Activated T-helper 1 cell treated with anti-CD3 and anti-CD28 coated beads, Interleukin-12 subunit alpha, Interleukin-12 subunit beta, Interleukin-2, Interleukin-4 antibody, amounts not matched to agents 30 ng/mL and 10 ng/mL and 1 ng/mL, durations not matched to agents 14 hours and 24 hours and 36 hours (primary cell): Measurements from ENCODE around the gene VAV3. TPM values are rescaled to one million over a fixed set of nuclear protein-coding genes. Genes with fewer than 3 reads are reported as not detected.
"Not testable (repeated sequence)": the region's sequence is repeated elsewhere in the genome, so short reads cannot be mapped to it uniquely, and the experiment has no call there.

Experiments used
- DNase-seq: peaks from one replicate; pipeline ENCODE4 v3.0.0; 2021; ENCODE audit warnings: low spot score
- H3K27ac Mint-ChIP-seq: one replicate; pipeline ENCODE4 v1.8.0; 2021; ENCODE audit warnings: mild to moderate bottlenecking, mixed read lengths
- H3K27me3 Mint-ChIP-seq: one replicate; pipeline ENCODE4 v1.8.0; 2022; ENCODE audit warnings: mild to moderate bottlenecking, moderate library complexity, mixed read lengths; ENCODE audit not compliant: insufficient read depth
- H3K36me3 Mint-ChIP-seq: one replicate; pipeline ENCODE4 v1.8.0; 2021; ENCODE audit warnings: low read depth, mixed read lengths
- H3K4me1 Mint-ChIP-seq: one replicate; pipeline ENCODE4 v1.8.0; 2021; ENCODE audit warnings: low read depth, mixed read lengths
- H3K4me3 Mint-ChIP-seq: one replicate; pipeline ENCODE4 v1.8.0; 2021; ENCODE audit warnings: mild to moderate bottlenecking, moderate library complexity, mixed read lengths
- H3K9me3 Mint-ChIP-seq: one replicate; pipeline ENCODE4 v1.8.0; 2021; ENCODE audit warnings: mixed read lengths
- intact Hi-C: fragments of 100-400 bp; cut with micrococcal nuclease; formaldehyde crosslinking; loops from one replicate; pipeline ENCODE4 v1.15.1; 2024
- total RNA-seq: library from RNA; stranded (reverse); gene quantifications from 2 replicates; pipeline ENCODE4 v1.2.3, GENCODE V29; 2022

The VAV3 gene
- total RNA-seq, 1 donor from 2014 or later = 5.3 TPM

DNA sequence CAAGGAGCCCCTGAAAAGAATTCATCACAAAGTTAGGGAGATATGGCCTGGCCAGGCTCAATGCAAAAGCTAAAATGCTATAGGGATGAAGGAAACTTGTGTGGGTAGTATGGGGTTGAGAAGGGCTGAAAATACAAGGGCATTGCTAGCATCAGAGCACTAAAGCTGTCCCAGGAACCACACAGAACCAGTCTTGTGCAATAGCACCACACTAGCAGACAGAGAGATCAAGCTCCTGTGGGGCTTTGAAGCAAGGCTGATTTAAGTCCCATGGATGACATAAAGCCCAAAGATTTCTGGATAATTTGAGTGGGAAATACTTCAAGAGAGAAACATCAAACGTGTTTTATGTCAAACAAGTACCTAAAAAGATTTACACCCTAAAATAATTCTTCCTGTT lies 97.1 kb downstream of the VAV3 start:
- H3K36me3 Mint-ChIP-seq = no peaks in the 10 kb centered on the region
- DNase-seq = no peak
- intact Hi-C loops = no loop called here

DNA sequence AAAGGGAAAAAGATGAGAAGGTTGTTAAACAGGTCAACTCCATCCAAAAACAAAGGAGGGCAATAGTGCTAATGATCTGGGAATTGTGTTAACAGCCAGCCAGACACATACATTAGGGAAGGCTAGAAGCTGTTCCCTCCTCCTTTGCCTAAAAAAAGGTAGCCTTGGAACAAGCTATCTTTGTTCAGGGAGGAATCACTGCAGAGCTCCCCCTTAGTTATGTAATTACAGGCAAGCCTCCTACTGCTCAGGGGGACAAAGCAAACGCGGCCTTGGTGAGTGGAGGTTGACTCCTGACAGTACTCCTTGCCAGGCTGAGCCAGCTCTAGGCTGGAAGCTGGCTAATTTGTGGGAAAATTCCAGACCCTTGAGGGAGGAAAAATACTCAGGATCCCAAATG lies 97.6 kb downstream of the VAV3 start:
- Mint-ChIP-seq H3K4me3 (no peak overlapping the region), H3K27me3 (no peaks in the 10 kb centered on the region), H3K4me1 (peaks cover 21% of the 10 kb centered on the region), H3K27ac (no peak overlapping the region), H3K9me3 (peaks cover 2% of the 10 kb centered on the region), H3K36me3 (no peaks in the 10 kb centered on the region)
- DNase-seq = no peak
- intact Hi-C loops = no loop called here

More for the DNA sequence above, 97.1 kb downstream of the VAV3 start:
- no peak overlapping the region for H3K27ac Mint-ChIP-seq
- H3K9me3 Mint-ChIP-seq = no peaks in the 10 kb centered on the region
- H3K27me3 Mint-ChIP-seq = no peaks in the 10 kb centered on the region
- peaks cover 20% of the 10 kb centered on the region for H3K4me1 Mint-ChIP-seq
- H3K4me3 Mint-ChIP-seq = no peak overlapping the region

GRCh38 chr1:107866870-107867269 lies 98.1 kb downstream of the VAV3 start:
- intact Hi-C loops = no loop called here
- Mint-ChIP-seq H3K36me3 (no peaks in the 10 kb centered on the region), H3K4me3 (no peak overlapping the region), H3K4me1 (peaks cover 25% of the 10 kb centered on the region), H3K27me3 (no peaks in the 10 kb centered on the region), H3K9me3 (peaks cover 7% of the 10 kb centered on the region), H3K27ac (no peak overlapping the region)
- DNase-seq = no peak

GRCh38 chr1:107865627-107866026 lies 99.4 kb downstream of the VAV3 start:
- Mint-ChIP-seq H3K9me3 (peaks cover 15% of the 10 kb centered on the region), H3K27me3 (no peaks in the 10 kb centered on the region), H3K36me3 (no peaks in the 10 kb centered on the region), H3K4me1 (peaks cover 25% of the 10 kb centered on the region), H3K27ac (no peak overlapping the region), H3K4me3 (no peak overlapping the region)
- intact Hi-C loops = no loop called here
- no peak for DNase-seq

GRCh38 chr1:107863342-107863741 lies 101.6 kb downstream of the VAV3 start:
- H3K4me3 Mint-ChIP-seq = no peak overlapping the region
- H3K9me3 Mint-ChIP-seq = peaks cover 15% of the 10 kb centered on the region
- no peaks in the 10 kb centered on the region for H3K36me3 Mint-ChIP-seq
- intact Hi-C loops = no loop called here
- peaks cover 25% of the 10 kb centered on the region for H3K4me1 Mint-ChIP-seq
- no peak overlapping the region for H3K27ac Mint-ChIP-seq
- peaks cover 2% of the 10 kb centered on the region for H3K27me3 Mint-ChIP-seq
- no peak for DNase-seq

- Mint-ChIP-seq H3K27ac (no peak overlapping the region), H3K27me3 (peaks cover 2% of the 10 kb centered on the region), H3K4me3 (no peak overlapping the region), H3K4me1 (peaks cover 25% of the 10 kb centered on the region), H3K36me3 (no peaks in the 10 kb centered on the region), H3K9me3 (peaks cover 15% of the 10 kb centered on the region)
- intact Hi-C loops = no loop called here
- DNase-seq = no peak
These were observed 102.9 kb downstream of the VAV3 start for GRCh38 chr1:107862064-107862463.

- no peak overlapping the region for H3K4me3 Mint-ChIP-seq
- peaks cover 2% of the 10 kb centered on the region for H3K27me3 Mint-ChIP-seq
- peaks cover 15% of the 10 kb centered on the region for H3K9me3 Mint-ChIP-seq
- no peak for DNase-seq
- peaks cover 13% of the 10 kb centered on the region for H3K4me1 Mint-ChIP-seq
- no peaks in the 10 kb centered on the region for H3K36me3 Mint-ChIP-seq
- intact Hi-C loops = no loop called here
- H3K27ac Mint-ChIP-seq = no peak overlapping the region
These were observed 106.7 kb downstream of the VAV3 start for GRCh38 chr1:107858323-107858722.

DNA sequence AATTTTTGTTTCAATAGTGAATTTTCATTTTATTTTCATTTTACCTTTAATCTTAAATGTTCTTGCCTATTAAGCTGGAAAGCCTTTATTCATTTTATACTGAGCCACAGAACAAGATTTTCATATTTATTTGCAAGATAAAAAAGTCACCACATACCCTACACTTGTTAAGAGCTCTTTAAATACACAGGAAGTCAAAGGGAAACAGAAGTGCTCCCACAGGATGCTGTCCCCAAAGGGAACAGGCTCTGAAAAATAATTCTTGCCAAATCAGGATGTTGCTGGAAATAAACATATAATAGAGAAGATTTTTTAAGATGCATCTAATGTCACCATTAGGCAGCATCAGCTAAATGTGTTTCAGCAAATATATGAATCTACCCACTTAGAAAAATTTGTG lies 113.6 kb downstream of the VAV3 start:
- Mint-ChIP-seq H3K27me3 (peaks cover 3% of the 10 kb centered on the region), H3K36me3 (no peaks in the 10 kb centered on the region), H3K4me3 (no peak overlapping the region), H3K4me1 (no peaks in the 10 kb centered on the region), H3K27ac (no peak overlapping the region), H3K9me3 (no peaks in the 10 kb centered on the region)
- DNase-seq = no peak
- intact Hi-C loops = no loop called here

- H3K4me3 Mint-ChIP-seq, H3K9me3 Mint-ChIP-seq, H3K36me3 Mint-ChIP-seq, H3K27ac Mint-ChIP-seq, intact Hi-C loops, DNase-seq, H3K27me3 Mint-ChIP-seq: not testable (repeated sequence)
- H3K4me1 Mint-ChIP-seq = peaks cover 41% of the 10 kb centered on the region
These were observed 120.3 kb downstream of the VAV3 start for GRCh38 chr1:107844541-107845194.

DNA sequence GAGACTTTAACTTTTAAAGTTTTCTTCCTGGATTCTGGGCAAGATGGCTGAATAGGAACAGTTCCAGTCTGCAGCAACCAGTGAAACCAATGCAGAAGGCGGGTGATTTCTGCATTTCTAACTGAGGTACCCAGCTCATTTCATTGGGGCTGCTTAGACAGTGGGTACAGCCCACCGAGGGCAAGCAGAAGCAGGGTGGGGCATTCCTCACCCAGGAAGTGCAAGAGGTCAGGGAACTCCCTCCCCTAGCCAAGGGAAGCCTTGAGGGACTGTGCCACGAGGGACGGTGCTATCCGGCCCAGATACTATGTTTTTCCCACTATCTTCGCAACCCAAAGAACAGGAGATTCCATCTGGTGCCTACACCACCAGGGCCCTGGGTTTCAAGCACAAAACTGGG lies 121.0 kb downstream of the VAV3 start:
- Mint-ChIP-seq H3K36me3 (peaks cover 5% of the 10 kb centered on the region), H3K27ac (no peak overlapping the region), H3K4me1 (peaks cover 41% of the 10 kb centered on the region), H3K9me3 (peaks cover 3% of the 10 kb centered on the region), H3K4me3 (no peak overlapping the region), H3K27me3 (no peaks in the 10 kb centered on the region)
- intact Hi-C loops = no loop called here
- no peak for DNase-seq

DNA sequence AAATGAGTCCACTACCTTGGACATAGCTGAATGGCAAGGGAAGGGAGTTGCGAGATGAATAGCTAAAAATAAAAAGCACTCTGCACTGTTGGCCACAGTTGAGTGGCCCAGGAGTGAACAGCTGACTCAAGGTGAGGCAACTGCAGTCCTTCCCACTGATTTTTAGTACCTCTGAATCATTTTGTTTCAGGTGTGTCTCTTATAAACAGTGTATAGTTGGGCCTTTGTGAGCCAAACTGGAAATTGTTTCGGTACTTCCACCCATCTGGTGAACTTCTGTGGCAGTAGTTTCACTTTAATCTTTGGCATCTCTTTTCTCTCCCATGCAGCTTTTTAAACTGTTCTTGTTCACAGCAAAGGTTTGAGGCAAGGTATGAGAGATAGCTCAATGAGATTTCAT lies 122.7 kb downstream of the VAV3 start:
- H3K27me3 Mint-ChIP-seq = no peaks in the 10 kb centered on the region
- peaks cover 10% of the 10 kb centered on the region for H3K9me3 Mint-ChIP-seq
- peaks cover 41% of the 10 kb centered on the region for H3K4me1 Mint-ChIP-seq
- no peak overlapping the region for H3K4me3 Mint-ChIP-seq
- intact Hi-C loops = no loop called here
- H3K36me3 Mint-ChIP-seq = peaks cover 5% of the 10 kb centered on the region
- H3K27ac Mint-ChIP-seq = no peak overlapping the region
- DNase-seq = no peak

- Mint-ChIP-seq H3K27me3 (no peaks in the 10 kb centered on the region), H3K36me3 (peaks cover 4% of the 10 kb centered on the region), H3K27ac (no peak overlapping the region), H3K4me1 (peaks cover 48% of the 10 kb centered on the region), H3K4me3 (no peak overlapping the region), H3K9me3 (peaks cover 11% of the 10 kb centered on the region)
- no peak for DNase-seq
- intact Hi-C loops = no loop called here
These were observed 124.3 kb downstream of the VAV3 start for GRCh38 chr1:107840725-107841124.

DNA sequence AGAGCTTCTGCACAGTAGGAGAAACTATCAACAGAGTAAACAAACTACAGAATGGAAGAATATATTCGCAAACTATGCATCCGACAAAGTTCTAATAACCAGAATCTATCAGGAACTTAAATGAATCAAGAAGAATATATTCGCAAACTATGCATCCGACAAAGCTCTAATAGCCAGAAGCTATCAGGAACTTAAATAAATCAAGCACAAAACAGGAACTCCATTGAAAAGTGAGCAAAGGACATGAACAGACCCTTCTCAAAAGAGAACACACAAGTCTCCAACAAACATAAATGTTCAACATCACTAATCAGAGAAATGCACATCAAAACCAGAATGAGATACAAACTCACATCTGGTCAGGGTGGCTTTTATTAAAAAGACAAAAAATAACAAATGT lies 126.9 kb downstream of the VAV3 start:
- Mint-ChIP-seq H3K27me3 (no peaks in the 10 kb centered on the region), H3K36me3 (peaks cover 3% of the 10 kb centered on the region), H3K27ac (no peak overlapping the region), H3K4me3 (no peak overlapping the region), H3K9me3 (peaks cover 8% of the 10 kb centered on the region), H3K4me1 (peaks cover 29% of the 10 kb centered on the region)
- no peak for DNase-seq
- intact Hi-C loops = no loop called here

GRCh38 chr1:107835151-107835670 lies 129.8 kb downstream of the VAV3 start:
- peaks cover 9% of the 10 kb centered on the region for H3K4me1 Mint-ChIP-seq
- H3K4me3 Mint-ChIP-seq = no peak overlapping the region
- peaks cover 3% of the 10 kb centered on the region for H3K36me3 Mint-ChIP-seq
- H3K27me3 Mint-ChIP-seq = peaks cover 2% of the 10 kb centered on the region
- peaks cover 8% of the 10 kb centered on the region for H3K9me3 Mint-ChIP-seq
- intact Hi-C loops = no loop called here
- H3K27ac Mint-ChIP-seq = no peak overlapping the region
- no peak for DNase-seq
